Peyer's patch (tissue), 4 donors: ENCODE data around the gene TRIM63. TPM values are rescaled to one million over a fixed set of nuclear protein-coding genes. Genes with fewer than 3 reads are reported as not detected.

Experiments
- DNase-seq, 3 donors: peaks; one replicate each; pipeline ENCODE4 v3.0.0-alpha.2; 2017 to 2019
- H3K27ac ChIP-seq, 4 donors: fragments of 200-600 bp; sonication (generic); one replicate each; pipeline ENCODE4 v1.5.1; 2016 to 2019
- H3K27me3 ChIP-seq, 2 donors: fragments of 200-600 bp; sonication (generic); one replicate each; pipeline ENCODE4 v1.5.1; 2019
- H3K36me3 ChIP-seq, 3 donors: fragments of 200-600 bp; sonication (generic); one replicate each; pipeline ENCODE4 v1.5.1; 2016 to 2019
- H3K4me1 ChIP-seq, 4 donors: fragments of 200-600 bp; sonication (generic); one replicate each; pipeline ENCODE4 v1.5.1; 2016 to 2019
- H3K4me3 ChIP-seq, 4 donors: fragments of 200-600 bp; sonication (generic); 1 replicate in 3 of 4; 2 replicates in 1 of 4; pipeline ENCODE4 v1.5.1; 2016 to 2019; ENCODE audit warnings: mild to moderate bottlenecking in 1 of 4
- H3K9me3 ChIP-seq, 4 donors: fragments of 200-600 bp; sonication (generic); one replicate each; pipeline ENCODE4 v1.5.1; 2016 to 2019; ENCODE audit warnings: mild to moderate bottlenecking in 1 of 4
- POLR2A ChIP-seq, 2 donors: fragments of 450-650 bp; IDR thresholded peaks; one replicate each; pipeline ENCODE4 v1.5.1; 2017; ENCODE audit warnings: antibody characterized with exemption in 2 of 2, mild to moderate bottlenecking in 2 of 2, moderate library complexity in 2 of 2
- total RNA-seq, 4 donors: library from RNA; depleted of rRNA; stranded (reverse); fragments of >200 nt; gene quantifications; one replicate each; pipeline ENCODE4 v1.1.0, GENCODE V29; 2016
- TF ChIP-seq, protein P1 (sequence below), 6 experiments: fragments of 450-650 bp in 4 of 6; fragments of 200-600 bp in 2 of 6; sonication (generic) in 1 of 6; IDR thresholded peaks; one replicate each; pipeline ENCODE4 v1.5.1; 2017 to 2019; ENCODE audit warnings: antibody characterized with exemption in 6 of 6, mild to moderate bottlenecking in 3 of 6, moderate library complexity in 1 of 6

The TRIM63 gene
- total RNA-seq, 4 donors from 2014 or later, result 0.53 to 0.95 TPM; not detected in 2

DNA sequence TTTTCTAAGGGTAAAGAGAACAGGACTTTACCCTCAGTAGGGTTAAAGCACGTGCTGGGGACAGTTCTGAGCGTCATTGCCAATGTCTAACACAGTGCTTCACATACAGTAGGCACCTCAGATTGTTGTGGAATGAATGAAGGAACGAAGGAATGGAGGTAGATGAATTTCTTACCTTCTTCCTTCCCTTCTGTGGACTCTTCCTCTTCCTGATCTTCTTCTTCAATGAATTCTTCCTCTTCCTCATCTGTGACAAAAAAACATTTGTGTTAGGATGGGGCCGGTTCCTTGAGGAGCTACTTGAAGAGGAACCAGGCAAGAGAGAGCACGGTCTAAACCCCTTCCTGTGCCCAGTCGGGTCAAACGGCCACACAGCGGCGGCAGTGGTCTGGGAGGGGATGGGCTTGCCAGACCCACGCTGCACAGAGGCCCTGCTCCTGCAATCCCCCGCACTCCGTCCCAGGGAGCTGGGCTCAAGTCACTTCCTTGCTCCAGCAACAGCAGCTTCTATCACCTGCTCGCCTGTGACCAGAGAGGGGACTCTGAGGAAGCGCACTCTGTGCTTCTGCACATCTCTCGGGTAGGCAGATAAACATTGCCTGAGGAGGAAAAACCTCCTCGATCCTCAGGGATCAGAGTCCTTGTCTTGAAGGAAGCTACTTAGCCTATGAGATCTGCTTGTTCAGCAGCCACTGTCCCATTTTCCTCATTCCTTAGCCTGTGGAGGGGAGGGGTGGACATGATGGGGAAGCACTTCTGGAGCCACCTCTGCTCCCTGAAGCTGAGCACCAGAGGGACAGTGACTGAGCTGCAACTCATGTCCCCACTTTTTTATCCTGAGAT is 13.5 kb downstream of the TRIM63 start:
- DNase-seq, result no peak
- no peak overlapping the region for H3K4me3 ChIP-seq
- H3K27me3 ChIP-seq, result no peaks in the 10 kb centered on the region
- no peaks in the 10 kb centered on the region for H3K9me3 ChIP-seq
- H3K27ac ChIP-seq, result no peak overlapping the region
- peaks cover 0 to 20% (median 0%) of the 10 kb centered on the region in 4 donors for H3K4me1 ChIP-seq
- TF ChIP-seq POLR2A (IDR thresholded peaks at IDR 0.05), result no peak
- TF ChIP-seq, protein P1, sequence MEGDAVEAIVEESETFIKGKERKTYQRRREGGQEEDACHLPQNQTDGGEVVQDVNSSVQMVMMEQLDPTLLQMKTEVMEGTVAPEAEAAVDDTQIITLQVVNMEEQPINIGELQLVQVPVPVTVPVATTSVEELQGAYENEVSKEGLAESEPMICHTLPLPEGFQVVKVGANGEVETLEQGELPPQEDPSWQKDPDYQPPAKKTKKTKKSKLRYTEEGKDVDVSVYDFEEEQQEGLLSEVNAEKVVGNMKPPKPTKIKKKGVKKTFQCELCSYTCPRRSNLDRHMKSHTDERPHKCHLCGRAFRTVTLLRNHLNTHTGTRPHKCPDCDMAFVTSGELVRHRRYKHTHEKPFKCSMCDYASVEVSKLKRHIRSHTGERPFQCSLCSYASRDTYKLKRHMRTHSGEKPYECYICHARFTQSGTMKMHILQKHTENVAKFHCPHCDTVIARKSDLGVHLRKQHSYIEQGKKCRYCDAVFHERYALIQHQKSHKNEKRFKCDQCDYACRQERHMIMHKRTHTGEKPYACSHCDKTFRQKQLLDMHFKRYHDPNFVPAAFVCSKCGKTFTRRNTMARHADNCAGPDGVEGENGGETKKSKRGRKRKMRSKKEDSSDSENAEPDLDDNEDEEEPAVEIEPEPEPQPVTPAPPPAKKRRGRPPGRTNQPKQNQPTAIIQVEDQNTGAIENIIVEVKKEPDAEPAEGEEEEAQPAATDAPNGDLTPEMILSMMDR (IDR thresholded peaks at IDR 0.05), result no peak
- no peaks in the 10 kb centered on the region for H3K36me3 ChIP-seq

DNA sequence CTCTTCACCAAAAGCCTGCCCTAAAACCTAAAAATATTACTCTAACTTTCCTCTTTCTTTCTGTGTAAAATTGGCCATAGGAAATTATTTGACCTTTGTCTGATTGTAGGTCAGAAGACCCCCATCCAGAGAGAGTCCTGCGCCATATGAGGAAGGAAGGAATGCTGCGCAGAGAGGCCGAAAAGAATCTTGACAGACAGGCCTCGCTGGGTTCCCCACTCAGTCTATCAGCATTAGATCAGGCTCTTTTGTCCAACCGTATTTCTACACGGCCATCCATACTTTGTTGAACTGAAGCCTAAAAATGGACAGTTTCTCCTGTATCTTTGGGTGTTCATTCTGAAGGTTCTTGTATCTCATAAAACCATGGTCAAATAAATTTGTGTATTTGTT is 17.2 kb downstream of the TRIM63 start:
- no peak for TF ChIP-seq POLR2A (IDR thresholded peaks at IDR 0.05)
- TF ChIP-seq, protein P1 (IDR thresholded peaks at IDR 0.05), result no peak
- no peak for DNase-seq
- no peaks in the 10 kb centered on the region for H3K9me3 ChIP-seq
- H3K27me3 ChIP-seq, result peaks cover 0 to 12% of the 10 kb centered on the region in 2 donors
- peaks cover 0 to 36% (median 6%) of the 10 kb centered on the region in 4 donors for H3K4me1 ChIP-seq
- H3K36me3 ChIP-seq, result no peaks in the 10 kb centered on the region
- H3K27ac ChIP-seq, result peak overlapping the region in 2 of 4 donors; percentile 22 to 60
- no peak overlapping the region for H3K4me3 ChIP-seq

DNA sequence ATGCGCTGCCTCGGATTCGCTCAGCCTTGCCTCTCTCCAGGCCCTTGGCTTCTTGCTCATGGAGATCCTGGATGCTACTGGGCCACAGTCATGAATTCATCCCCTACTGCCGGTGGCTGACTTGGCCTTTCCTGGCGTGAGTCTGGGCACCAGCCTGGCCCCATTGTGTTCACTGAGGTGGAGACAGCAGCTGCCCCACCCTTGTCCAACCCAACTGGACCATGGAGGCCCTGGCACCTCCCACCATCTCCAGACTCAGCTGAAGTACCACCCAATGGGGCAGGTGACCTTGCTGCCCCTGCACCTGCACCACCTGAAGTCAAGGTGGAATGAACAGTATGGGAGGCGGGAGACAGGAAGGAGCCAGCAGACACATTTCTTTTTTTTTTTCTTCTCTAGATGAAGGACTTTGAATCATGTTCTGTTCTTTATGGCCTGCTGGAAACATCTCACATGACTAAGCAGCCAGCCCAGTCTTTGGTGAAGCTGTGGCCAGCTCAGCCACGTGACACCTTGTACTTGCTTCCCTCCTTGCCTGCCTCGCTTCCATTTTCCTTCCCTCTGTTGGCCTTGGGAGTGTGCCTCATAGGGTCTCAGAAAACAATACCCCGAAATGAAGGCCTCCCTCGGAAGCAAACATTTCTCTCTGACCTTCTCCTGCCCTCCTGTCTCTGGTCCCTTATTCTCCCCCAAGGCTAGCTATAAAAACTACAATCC is 17.7 kb downstream of the TRIM63 start:
- Histone ChIP-seq H3K27ac (peak overlapping the region in 2 of 4 donors; percentile 60 to 77), H3K27me3 (peaks cover 0 to 16% of the 10 kb centered on the region in 2 donors), H3K9me3 (no peaks in the 10 kb centered on the region), H3K4me3 (no peak overlapping the region), H3K4me1 (peaks cover 0 to 36% (median 6%) of the 10 kb centered on the region in 4 donors), H3K36me3 (no peaks in the 10 kb centered on the region)
- peak in 2 of 3 donors; percentile 67 to 84 for DNase-seq
- TF ChIP-seq POLR2A (IDR thresholded peaks at IDR 0.05), result no peak
- TF ChIP-seq, protein P1 (IDR thresholded peaks at IDR 0.05), result no peak

DNA sequence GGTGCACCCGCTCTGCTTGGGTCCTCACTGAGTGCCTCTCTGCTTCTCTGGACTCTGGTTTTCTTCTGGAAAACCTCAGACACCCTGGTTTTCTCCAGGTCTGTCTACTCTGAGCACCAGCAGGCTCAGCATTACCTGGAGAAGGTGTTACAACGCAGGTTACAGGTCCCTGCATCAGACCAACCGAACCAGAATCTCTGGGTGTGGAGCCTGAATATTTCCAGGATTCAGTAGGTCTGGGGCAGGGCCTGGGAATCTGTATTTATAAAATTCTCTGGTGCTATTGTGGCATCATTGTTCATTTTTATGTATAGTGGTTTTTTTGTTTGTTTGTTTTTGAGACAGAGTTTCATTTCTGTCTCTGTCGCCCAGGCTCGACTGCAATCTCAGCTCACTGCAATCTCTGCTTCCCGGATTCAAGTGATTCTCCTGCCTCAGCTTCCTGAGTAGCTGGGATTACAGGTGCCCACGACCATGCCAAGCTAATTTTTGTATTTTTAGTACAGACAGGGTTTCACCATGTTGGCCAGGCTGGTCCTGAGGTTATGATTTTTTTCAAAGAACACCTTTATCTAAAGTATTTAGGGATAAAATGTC is 20.1 kb downstream of the TRIM63 start:
- peaks cover 0 to 30% (median 6%) of the 10 kb centered on the region in 4 donors for H3K4me1 ChIP-seq
- H3K9me3 ChIP-seq, result no peaks in the 10 kb centered on the region
- peaks cover 0 to 16% of the 10 kb centered on the region in 2 donors for H3K27me3 ChIP-seq
- H3K27ac ChIP-seq, result no peak overlapping the region
- no peak overlapping the region for H3K4me3 ChIP-seq
- DNase-seq, result no peak
- TF ChIP-seq, protein P1 (IDR thresholded peaks at IDR 0.05), result no peak
- TF ChIP-seq POLR2A (IDR thresholded peaks at IDR 0.05), result no peak
- no peaks in the 10 kb centered on the region for H3K36me3 ChIP-seq

DNA sequence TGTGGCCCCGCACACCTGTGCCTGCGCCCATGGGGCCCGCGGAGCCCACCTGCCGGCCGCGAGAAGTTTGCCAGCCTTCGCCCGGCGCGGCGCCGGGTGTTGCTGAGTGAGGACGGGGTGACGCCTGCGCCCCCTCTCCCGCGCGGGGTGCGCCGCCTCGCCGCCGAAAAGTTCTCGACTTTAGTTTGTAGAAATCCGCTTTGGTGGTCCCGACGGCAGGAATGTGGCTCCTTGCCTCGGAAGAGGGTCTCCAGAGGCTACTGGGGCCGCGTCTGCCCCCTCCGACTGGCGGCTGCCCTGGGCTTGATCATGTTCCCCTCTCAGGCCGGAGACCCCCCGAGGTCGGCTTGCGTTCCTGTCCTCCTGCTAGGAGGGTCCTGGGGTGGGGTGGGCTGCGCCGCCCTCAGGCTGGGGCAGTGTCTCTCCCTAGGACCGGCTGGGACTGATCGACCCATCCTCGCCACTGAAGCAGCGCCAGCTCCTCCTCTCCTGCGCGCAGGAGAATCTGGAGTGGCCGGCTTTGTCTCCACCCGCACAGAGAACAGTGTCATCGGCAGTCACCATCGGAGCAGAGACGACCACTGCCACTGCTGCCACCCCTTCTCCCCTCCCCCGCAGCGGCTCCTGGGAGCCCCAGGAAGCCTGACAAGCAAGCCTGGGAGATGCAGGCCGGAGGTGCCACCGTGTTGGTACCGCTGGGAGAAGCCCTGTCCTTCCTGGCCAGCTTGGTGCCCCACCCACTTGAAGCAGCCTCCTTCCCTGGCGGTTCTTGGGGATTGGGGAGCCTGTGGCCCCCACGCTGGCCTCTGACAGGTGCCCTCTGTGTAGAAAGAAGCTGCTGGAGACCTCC is 21.0 kb downstream of the TRIM63 start:
- TF ChIP-seq POLR2A (IDR thresholded peaks at IDR 0.05), result no peak
- TF ChIP-seq, protein P1 (IDR thresholded peaks at IDR 0.05), result no peak
- Histone ChIP-seq H3K36me3 (no peaks in the 10 kb centered on the region), H3K4me3 (peak overlapping the region in 2 of 4 donors; percentile 40 to 44), H3K27ac (no peak overlapping the region), H3K4me1 (peaks cover 0 to 30% (median 6%) of the 10 kb centered on the region in 4 donors), H3K27me3 (peaks cover 0 to 16% of the 10 kb centered on the region in 2 donors), H3K9me3 (no peaks in the 10 kb centered on the region)
- DNase-seq, result no peak
